Suprapubic skin (tissue), 4 donors: Measurements from ENCODE around the gene S100A16. TPM values are rescaled to one million over a fixed set of nuclear protein-coding genes. Genes with fewer than 3 reads are reported as not detected.

Source experiments
- DNase-seq, 2 donors: peaks; one replicate each; pipeline ENCODE4 v3.0.0-alpha.2; 2019; ENCODE audit warnings: low spot score in 2 of 2
- H3K27ac ChIP-seq: fragments of 200-600 bp; sonication (generic); one replicate; pipeline ENCODE4 v1.5.1; 2019
- H3K27me3 ChIP-seq: fragments of 200-600 bp; sonication (generic); one replicate; pipeline ENCODE4 v1.5.1; 2019
- H3K36me3 ChIP-seq: fragments of 200-600 bp; sonication (generic); one replicate; pipeline ENCODE4 v1.5.1; 2019
- H3K4me1 ChIP-seq: fragments of 200-600 bp; sonication (generic); one replicate; pipeline ENCODE4 v1.5.1; 2019
- H3K4me3 ChIP-seq: fragments of 200-600 bp; sonication (generic); one replicate; pipeline ENCODE4 v1.5.1; 2019; ENCODE audit warnings: mild to moderate bottlenecking
- H3K9me3 ChIP-seq: fragments of 200-600 bp; sonication (generic); one replicate; pipeline ENCODE4 v1.5.1; 2019
- CTCF ChIP-seq, 2 donors: fragments of 200-600 bp in 1 of 2; fragments of 450-650 bp in 1 of 2; sonication (generic) in 1 of 2; IDR thresholded peaks; one replicate each; pipeline ENCODE4 v1.5.1; 2016 to 2019; ENCODE audit warnings: antibody characterized with exemption in 2 of 2, mild to moderate bottlenecking in 1 of 2, moderate library complexity in 1 of 2
- EP300 ChIP-seq: sonication (generic); formaldehyde crosslinking; IDR thresholded peaks from one replicate; pipeline ENCODE4 v1.6.1; 2017; ENCODE audit warnings: antibody characterized with exemption
- POLR2A ChIP-seq, 2 donors: fragments of 450-650 bp; IDR thresholded peaks; one replicate each; pipeline ENCODE4 v1.6.1; 2017; ENCODE audit warnings: antibody characterized with exemption in 2 of 2, mild to moderate bottlenecking in 2 of 2, moderate library complexity in 2 of 2
- POLR2AphosphoS5 ChIP-seq, 3 donors: sonication (generic); formaldehyde crosslinking; IDR thresholded peaks; one replicate each; pipeline ENCODE4 v1.6.1; 2017; ENCODE audit warnings: antibody characterized with exemption in 3 of 3
- WGBS: methylation state at CpG from one replicate; pipeline ENCODE4 v1.1.5; 2018; 5-methylcytosine and 5-hydroxymethylcytosine counted together
- total RNA-seq, 4 donors: library from RNA; depleted of rRNA; stranded (reverse); fragments of >200 nt; gene quantifications; one replicate each; pipeline ENCODE4 v1.1.0, GENCODE V29; 2016

Gene S100A16
- total RNA-seq, 4 donors from 2014 or later = 133 to 668 (median 414) TPM

- no peaks in the 10 kb centered on the region for H3K27me3 ChIP-seq
- no peak overlapping the region for H3K27ac ChIP-seq
These were observed 52.0 kb downstream of the S100A16 start for GRCh38 chr1:153560771-153561465.

GRCh38 chr1:153560241-153560640 lies 52.7 kb downstream of the S100A16 start:
- no peak for DNase-seq
- TF ChIP-seq POLR2A (IDR thresholded peaks at IDR 0.05) (no peak), EP300 (no peak), CTCF (IDR thresholded peaks at IDR 0.05) (no peak), POLR2AphosphoS5 (IDR thresholded peaks at IDR 0.05) (no peak)
- H3K4me3 ChIP-seq = no peak overlapping the region
- no peaks in the 10 kb centered on the region for H3K36me3 ChIP-seq
- 96% methylated on average over 2 of the region's 2 CpGs for WGBS
- no peak overlapping the region for H3K27ac ChIP-seq
- peaks cover 20% of the 10 kb centered on the region for H3K4me1 ChIP-seq
- H3K9me3 ChIP-seq = no peaks in the 10 kb centered on the region
- H3K27me3 ChIP-seq = no peaks in the 10 kb centered on the region

More at GRCh38 chr1:153560771-153561465, 52.0 kb downstream of the S100A16 start:
- WGBS = 87% methylated on average over 10 of the region's 10 CpGs
- peaks cover 27% of the 10 kb centered on the region for H3K4me1 ChIP-seq
- DNase-seq = no peak
- H3K4me3 ChIP-seq = no peak overlapping the region
- no peaks in the 10 kb centered on the region for H3K36me3 ChIP-seq
- no peak for TF ChIP-seq EP300
- no peak for TF ChIP-seq POLR2A (IDR thresholded peaks at IDR 0.05)
- TF ChIP-seq CTCF (IDR thresholded peaks at IDR 0.05) = no peak
- no peak for TF ChIP-seq POLR2AphosphoS5 (IDR thresholded peaks at IDR 0.05)
- H3K9me3 ChIP-seq = no peaks in the 10 kb centered on the region

- 86% methylated on average over 3 of the region's 3 CpGs for WGBS
- H3K27ac ChIP-seq = no peak overlapping the region
- no peak for DNase-seq
- no peaks in the 10 kb centered on the region for H3K9me3 ChIP-seq
- H3K4me1 ChIP-seq = peaks cover 23% of the 10 kb centered on the region
- no peaks in the 10 kb centered on the region for H3K36me3 ChIP-seq
- no peak for TF ChIP-seq CTCF (IDR thresholded peaks at IDR 0.05)
- no peak for TF ChIP-seq POLR2AphosphoS5 (IDR thresholded peaks at IDR 0.05)
- TF ChIP-seq POLR2A (IDR thresholded peaks at IDR 0.05) = no peak
- TF ChIP-seq EP300 = no peak
- H3K27me3 ChIP-seq = no peaks in the 10 kb centered on the region
- no peak overlapping the region for H3K4me3 ChIP-seq
These were observed 55.1 kb downstream of the S100A16 start for GRCh38 chr1:153557877-153558276.

Other genes with a start within 250 kb of the S100A16 start
- not detected for gene S100A12, start 237.5 kb downstream of the S100A16 start, total RNA-seq
- gene S100A8, start 222.1 kb downstream of the S100A16 start, total RNA-seq = 10 to 100 TPM in 3 of 4 donors, 1 to 10 TPM in 1; 5.7 to 38.4 (median 19.5) TPM
- under 1 TPM in 1 of 4 donors, not detected in 3; 0.10 TPM for gene S100A7A, start 196.6 kb downstream of the S100A16 start, total RNA-seq
- gene S100A7, start 152.5 kb downstream of the S100A16 start, total RNA-seq = 100 to 1,000 TPM in 1 of 4 donors, 10 to 100 TPM in 2, 1 to 10 TPM in 1; 5.1 to 107 (median 20.2) TPM
- 100 to 1,000 TPM; 135 to 264 (median 241) TPM for gene S100A6, start 77.1 kb downstream of the S100A16 start, total RNA-seq
- not detected for gene S100A5, start 72.2 kb downstream of the S100A16 start, total RNA-seq
- gene S100A4, start 67.3 kb downstream of the S100A16 start, total RNA-seq = 100 to 1,000 TPM in 3 of 4 donors, 10 to 100 TPM in 1; 89.3 to 229 (median 175) TPM
- 100 to 1,000 TPM in 1 of 4 donors, 10 to 100 TPM in 2, not detected in 1; 42.6 to 342 (median 88.0) TPM for gene S100A3, start 63.9 kb downstream of the S100A16 start, total RNA-seq
- 100 to 1,000 TPM; 127 to 519 (median 267) TPM for gene S100A2, start 47.3 kb downstream of the S100A16 start, total RNA-seq
- 100 to 1,000 TPM; 252 to 555 (median 445) TPM for gene S100A14, start 3.2 kb upstream of the S100A16 start, total RNA-seq
- 10 to 100 TPM; 28.0 to 55.4 (median 43.1) TPM for gene S100A13, start 14.4 kb upstream of the S100A16 start, total RNA-seq
- 10 to 100 TPM; 17.9 to 33.2 (median 21.1) TPM for gene S100A1, start 15.3 kb upstream of the S100A16 start, total RNA-seq
- gene CHTOP, start 20.9 kb upstream of the S100A16 start, total RNA-seq = 10 to 100 TPM; 56.8 to 78.1 (median 58.2) TPM
- gene SNAPIN, start 45.6 kb upstream of the S100A16 start, total RNA-seq = 10 to 100 TPM; 33.6 to 41.1 (median 35.6) TPM
- 100 to 1,000 TPM in 3 of 4 donors, 10 to 100 TPM in 1; 68.2 to 149 (median 127) TPM for gene ILF2, start 57.9 kb upstream of the S100A16 start, total RNA-seq
- 10 to 100 TPM in 1 of 4 donors, 1 to 10 TPM in 3; 4.7 to 19.2 (median 6.9) TPM for gene NPR1, start 65.6 kb upstream of the S100A16 start, total RNA-seq
- 10 to 100 TPM; 38.3 to 75.4 (median 43.9) TPM for gene INTS3, start 114.9 kb upstream of the S100A16 start, total RNA-seq
- 10 to 100 TPM; 18.3 to 72.3 (median 39.6) TPM for gene SLC27A3, start 162.3 kb upstream of the S100A16 start, total RNA-seq